Hematopoietic multipotent progenitor cell treated with erythropoietin and hydrocortisone succinate and interleukin-3 and kit ligand, for 17 days (in vitro differentiated cells): Measurements from ENCODE around the gene PBX1.
"Not testable (repeated sequence)": the region's sequence is repeated elsewhere in the genome, so short reads cannot be mapped to it uniquely, and the experiment has no call there.

Source experiments
- DNase-seq: peaks from one replicate; pipeline ENCODE4 v3.0.0-alpha.2; 2015; ENCODE audit warnings: low spot score

Gene PBX1

DNA sequence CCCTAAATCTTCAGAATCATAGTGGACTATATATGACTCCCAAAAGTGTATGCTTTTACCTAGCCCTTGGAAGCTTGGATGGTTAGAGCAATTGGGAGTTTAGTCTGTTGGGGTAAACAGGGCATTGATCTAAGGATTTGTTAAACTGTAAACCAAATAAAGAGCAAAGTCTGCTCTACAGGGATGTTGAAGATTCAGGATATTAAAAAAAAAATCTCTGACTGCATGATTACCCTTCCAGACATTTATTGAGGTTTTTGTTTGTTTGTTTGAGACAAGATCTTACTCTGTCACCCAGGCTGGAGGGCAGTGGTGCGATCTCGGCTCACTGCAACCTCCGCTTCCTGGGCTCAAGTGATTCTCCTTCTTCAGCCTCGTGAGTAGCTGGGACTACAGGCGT lies 31.6 kb downstream of the PBX1 start:
- DNase-seq: no peak

DNA sequence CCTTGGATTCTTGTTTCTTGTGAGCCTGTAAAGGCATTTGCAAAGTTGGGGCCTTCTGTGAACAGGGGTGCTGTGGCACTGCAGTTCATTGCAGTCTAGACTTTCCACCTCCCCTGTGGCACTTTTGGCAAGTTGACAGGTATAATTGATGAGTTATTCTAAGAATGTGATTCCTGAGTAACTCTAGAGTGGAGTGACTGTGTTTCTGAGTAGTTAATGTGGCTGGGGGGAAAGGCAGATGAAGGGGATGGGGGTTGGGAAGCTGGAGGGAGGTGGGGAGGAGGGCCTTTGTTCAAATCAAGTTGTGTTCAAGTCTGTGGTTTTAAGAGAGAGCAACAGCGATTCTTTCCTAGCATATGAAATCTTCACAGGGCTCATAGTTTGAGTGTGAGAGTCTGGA lies 32.9 kb downstream of the PBX1 start:
- DNase-seq: no peak

DNA sequence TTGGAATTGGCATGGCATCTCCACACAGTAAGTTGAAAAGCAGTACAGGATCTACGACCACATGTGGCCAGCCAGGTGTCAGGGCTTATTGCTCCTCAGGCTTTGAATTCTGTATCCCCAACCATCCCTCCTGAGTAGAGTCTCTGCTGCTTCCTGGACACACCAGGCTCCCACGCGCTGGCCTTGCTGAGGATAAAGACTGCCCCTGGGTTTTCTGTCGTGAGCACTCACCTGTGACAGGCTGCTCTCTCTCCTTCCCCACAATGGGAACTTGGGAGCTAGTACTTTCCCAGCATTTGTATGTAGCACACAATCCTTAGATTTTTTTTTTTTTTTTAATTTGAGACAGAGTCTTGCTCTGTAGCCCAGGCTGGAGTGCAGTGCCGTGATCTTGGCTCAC lies 33.6 kb downstream of the PBX1 start:
- DNase-seq: no peak

DNA sequence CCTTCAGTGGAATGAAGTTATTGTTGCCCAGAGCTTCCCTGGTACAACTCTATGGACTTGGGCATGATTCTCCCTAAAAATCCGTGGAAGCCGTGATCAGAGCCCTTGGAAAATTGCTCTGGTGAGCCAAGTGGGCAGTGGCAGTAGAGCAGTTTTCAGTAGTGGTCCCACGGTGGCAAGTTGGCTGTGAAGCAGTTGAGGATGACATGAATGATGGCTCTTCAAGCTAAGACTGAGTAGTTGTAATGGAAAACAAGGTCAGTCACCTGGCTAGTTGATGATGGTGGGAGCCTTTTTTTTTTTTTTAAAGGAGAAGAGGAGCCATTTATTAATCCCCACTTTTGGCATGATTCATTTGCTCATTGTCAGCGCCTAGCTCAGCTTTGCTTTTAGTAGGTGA lies 36.2 kb downstream of the PBX1 start:
- DNase-seq: no peak

DNA sequence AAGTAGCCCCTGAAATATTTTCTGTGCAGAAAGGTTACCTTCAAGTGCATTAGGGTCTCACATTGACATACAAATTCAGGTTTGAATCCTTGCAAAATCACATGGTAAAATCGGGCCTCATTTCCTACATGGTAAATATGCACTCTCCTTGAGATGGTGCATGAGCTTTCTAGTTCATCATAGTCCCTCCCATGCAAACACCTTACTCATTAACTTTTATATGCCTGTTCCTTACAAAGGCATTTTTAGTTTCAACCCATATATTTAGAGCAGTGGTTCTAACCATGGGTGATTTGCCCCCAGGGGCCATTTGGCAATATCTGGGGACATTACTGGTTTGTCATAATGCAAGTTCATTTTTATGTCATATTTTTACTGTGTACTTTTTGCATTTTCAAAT lies 37.2 kb downstream of the PBX1 start:
- DNase-seq: no peak

DNA sequence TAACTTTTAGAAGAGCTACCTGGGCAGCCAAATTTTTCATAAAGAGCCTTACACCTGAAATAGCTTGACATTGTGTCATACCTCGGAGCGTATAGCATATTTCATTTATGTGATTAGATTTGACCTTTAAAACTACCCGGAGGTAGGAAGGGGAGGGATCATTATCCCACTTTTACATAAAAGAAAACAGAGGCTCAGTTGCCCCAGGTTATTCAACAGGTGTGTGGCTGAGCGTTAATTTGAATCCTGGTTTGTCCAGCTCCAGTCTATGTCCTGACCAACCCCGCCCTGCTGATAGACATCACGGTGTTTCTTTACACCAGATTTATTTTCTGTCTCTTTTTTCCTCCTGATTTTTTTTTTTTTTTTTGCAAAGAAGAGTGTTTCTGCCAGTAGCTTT lies 39.7 kb downstream of the PBX1 start:
- no peak for DNase-seq

DNA sequence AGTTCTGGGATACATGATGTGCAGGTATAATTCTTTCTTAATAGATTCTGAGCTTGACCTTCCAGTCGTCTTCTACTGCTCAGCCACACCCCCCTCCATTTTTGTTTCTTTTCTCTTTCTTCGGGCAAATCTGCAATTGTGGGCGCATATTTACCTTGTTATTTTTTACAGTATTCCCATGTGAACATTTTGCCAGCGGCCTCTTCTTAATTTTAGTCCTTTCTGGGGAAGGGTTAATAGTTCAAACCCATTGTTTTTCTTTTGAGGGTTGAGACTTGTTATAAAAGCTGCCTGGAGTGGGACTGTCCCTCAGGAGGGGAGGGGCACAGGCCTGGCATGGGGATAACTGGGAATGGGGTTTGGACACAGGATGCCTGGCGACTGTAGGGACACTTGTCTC lies 40.3 kb downstream of the PBX1 start:
- DNase-seq: no peak

DNA sequence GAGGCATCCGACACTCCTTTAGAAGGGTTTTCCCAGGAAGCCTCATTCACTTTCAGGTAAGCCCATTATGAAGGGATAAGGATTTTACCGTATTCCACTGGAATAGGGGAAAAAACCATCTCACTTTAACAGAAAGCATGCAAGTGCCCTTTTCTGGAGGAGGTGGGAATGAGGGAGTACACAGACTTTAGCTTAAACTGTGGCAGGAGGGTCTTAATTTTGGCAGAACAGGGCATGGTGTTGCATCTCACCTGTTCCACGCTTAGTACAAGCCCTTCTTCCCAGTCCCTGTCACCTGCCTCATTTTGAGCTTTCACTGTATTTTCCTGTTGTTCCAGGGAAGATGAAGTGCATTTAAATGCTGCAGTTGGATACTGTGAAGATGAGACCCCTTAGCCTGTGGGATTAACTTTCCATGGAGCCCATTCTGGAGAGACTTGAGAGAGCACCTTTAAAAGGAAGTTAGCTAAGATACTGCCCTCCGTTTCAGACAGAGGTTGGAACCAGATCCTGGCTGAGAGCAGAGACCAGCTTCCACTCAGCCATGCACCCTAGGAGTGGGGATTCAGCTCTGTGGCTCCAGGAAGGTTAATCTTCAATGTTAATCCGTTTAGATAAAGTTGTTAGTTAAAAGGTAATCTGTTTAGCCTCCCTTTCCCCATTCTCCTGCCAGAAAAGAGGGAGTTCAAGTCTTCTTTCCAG lies 42.6 kb downstream of the PBX1 start:
- DNase-seq: no peak

DNA sequence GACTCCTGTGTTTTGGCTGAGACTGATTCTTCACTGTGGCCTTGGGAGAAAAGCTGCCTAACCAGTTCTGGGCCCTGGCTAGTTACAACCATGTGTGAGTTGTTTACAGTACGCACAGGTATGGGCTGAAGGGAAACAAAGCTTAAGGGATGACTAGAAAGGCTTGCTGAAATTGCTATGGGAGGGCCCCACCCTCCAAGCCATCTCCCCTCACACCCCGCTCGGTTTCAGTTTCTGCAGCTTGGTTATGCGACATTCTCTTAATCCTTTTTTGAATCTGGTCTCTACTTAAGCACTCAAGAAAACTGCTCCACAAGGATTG lies 43.1 kb downstream of the PBX1 start:
- DNase-seq: no peak

DNA sequence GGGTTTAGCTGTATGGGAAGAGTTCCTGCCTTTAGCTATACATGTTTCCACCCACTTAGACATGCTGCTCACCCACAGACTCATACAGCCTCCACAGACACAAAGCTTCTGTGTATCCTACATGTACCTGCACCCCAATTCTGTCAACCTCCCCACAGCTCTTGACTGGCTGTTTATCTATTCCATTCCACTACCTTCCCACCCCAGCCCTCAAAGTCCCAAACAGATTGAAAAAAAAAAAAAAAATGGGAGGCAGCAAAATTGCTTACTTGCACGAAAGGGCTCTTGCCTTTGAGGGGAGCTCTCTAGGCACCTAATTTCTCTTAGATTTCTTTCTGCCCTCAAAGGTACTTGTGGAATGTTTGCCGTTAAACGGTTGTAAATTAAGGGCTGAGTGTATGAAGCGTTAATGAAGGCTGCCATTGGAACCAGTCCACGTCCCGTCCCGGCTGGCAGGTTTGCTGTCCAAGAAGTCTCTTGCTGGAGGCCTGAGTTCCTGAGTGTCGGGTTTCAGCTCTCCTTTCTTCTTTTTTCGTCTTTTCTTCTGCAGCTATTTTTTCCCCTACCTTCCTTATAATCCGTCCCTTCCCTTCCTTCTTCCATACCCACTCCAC lies 43.6 kb downstream of the PBX1 start:
- DNase-seq: no peak

DNA sequence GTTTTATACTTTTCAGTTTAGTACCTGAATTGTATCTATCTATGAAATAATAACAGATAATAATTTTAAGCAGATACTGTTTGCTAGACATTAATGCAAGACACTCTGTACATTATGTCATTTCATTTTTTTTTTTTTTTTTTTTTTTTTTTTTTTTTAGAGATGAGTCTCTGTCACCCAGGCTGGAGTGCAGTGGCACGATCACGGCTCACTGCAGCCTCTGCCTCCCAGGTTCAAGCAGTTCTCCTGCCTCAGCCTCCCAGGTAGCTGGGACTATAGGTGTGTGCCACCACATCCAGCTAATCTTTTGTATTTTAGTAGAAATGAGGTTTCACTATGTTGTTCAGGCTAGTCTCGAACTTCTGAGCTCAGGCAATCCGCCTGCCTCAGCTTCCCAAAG lies 44.8 kb downstream of the PBX1 start:
- DNase-seq: not testable (repeated sequence)

DNA sequence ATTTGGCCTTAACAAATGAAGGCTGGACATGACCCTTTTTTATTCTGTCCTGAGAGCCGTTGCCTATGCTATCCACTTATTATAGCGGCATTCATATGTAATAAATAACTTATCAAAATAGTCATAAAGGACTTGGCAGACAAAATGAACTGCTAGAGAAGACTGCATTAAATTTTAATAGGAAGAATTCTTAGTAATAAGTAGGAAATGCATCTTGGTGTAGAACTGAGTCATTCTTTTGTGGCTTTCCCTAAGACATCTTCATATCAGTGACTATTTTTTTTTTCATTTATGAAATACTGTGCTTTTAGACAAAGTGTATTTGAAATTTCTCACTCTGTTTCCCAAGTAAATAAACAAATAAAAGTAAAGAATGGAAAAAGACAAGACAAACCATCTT lies 45.6 kb downstream of the PBX1 start:
- DNase-seq: no peak

DNA sequence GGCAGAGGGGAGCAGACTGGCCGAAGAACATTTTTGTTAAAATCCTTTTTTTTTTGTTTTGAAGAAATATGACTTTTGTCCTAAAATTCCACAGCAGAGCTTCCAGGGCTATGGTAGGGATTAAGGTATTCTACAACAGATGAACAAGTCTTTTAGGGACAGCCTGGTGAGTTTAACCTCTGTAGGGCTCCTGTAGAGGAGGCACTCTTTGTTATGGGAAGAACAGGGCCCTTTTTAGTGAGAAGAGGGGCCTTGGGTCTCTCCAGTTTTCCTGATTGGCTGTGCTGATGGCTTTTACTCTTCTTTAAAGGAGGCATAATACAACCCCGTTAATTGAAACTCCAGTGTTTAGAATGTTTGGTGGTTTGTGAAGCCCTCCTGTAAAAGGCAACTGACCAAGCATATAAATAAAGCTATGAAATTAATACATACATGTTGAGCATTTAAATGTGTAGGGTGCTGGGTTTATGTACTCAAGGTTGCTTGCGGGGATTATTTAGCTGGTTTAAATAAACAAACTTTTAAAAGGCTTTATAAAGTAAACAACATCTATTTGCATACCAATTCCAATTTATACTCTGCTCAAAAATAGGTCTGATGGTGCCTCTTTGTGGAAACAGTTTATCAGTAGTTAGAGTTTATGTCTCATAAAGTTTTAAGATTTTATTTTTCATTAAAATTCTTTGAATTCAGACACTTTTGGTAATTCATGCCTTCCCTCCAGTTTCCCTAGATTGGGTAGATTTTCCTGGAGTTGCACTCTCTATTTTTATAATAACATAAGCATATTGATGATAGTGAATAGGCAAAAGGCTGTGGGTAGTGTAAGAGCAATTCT lies 46.5 kb downstream of the PBX1 start:
- DNase-seq: no peak

DNA sequence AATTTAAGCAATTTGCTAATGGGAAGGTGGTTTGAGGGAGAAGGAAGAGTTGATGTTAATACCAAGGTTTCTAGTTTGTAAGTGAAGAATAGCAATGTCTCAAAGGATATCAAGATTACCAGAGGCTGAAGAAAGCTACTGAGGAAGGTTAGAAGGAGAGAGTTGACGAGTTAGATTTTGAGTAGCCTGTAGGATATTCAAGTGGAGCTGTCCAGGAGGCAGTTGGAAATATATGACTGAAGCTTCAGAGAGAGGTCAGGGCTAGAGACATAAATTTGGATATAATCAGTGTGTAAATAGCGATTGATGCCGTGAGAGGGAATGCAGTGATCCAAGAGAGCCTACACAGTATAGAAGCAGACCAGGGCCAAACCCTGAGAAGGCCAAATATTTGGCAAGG lies 48.4 kb downstream of the PBX1 start:
- DNase-seq: no peak

DNA sequence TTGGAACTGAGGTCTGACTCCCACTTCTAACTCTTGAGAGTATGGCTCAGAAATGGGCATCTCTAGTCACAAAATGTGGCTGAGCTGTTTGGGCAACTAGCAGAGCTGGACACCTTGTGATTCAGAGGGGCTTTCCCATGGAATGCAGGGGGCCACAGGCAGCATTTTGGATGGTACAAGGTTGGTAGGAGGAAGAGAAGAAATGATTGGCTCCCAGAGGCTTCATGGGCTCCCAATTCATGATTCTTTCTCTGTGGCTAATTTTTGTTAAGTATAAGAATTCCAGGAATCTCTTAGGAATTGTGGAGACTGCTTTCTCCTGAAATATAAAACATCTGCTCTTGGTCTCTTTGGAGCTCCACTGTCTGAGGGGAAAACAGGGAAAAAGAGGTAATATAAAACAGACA lies 49.7 kb downstream of the PBX1 start:
- DNase-seq: no peak

DNA sequence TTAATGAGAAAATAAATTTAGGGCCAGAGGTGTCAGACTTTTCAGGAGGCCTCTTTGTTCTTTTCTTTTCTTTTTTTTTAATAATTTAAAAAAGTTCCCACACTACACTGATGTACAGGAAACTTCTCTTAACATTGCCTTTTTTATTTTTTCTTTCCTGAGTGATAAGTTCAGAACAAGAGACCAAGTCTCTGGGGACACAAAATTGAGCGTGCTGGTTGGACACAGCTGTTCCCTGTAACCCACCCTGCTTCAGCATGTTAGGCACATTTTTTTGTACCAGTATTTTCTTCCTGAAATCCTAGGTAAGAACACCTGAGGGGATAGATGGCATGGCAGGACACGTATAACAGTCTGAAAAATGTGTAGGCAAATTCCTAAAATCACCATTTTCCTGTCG lies 50.1 kb downstream of the PBX1 start:
- no peak for DNase-seq

DNA sequence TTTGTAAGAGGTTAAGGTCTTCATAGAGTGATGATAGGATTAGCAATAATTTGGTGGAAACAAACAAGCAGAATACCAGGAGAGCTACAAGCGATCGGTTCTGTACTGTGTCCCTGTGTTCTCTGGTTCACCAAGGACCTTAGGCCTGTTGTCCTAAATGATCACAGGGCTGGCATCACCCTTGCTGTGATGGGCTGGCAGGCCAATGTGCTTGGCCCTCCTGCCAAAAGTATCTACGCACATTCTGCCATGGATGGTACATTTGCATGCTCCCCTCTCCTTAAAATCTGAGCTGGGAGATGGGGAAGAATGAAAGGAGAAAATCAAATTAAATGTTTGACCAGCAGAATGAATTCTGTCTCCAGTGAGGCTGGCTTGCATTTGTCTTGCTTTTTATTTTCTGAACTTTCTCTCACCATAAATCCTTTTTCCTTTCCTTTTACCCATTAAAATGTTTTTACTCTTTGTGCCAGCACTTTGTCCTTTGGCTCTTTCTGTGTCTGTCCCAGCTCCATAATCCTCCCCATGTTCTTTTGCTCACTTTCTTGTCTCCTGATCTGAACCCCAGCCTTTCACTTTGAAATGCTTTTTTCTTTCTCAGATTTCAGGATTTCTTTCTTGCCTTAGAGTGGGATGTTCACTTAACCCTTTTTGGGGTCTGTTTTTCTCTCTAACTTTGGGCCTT lies 51.7 kb downstream of the PBX1 start:
- DNase-seq: no peak

DNA sequence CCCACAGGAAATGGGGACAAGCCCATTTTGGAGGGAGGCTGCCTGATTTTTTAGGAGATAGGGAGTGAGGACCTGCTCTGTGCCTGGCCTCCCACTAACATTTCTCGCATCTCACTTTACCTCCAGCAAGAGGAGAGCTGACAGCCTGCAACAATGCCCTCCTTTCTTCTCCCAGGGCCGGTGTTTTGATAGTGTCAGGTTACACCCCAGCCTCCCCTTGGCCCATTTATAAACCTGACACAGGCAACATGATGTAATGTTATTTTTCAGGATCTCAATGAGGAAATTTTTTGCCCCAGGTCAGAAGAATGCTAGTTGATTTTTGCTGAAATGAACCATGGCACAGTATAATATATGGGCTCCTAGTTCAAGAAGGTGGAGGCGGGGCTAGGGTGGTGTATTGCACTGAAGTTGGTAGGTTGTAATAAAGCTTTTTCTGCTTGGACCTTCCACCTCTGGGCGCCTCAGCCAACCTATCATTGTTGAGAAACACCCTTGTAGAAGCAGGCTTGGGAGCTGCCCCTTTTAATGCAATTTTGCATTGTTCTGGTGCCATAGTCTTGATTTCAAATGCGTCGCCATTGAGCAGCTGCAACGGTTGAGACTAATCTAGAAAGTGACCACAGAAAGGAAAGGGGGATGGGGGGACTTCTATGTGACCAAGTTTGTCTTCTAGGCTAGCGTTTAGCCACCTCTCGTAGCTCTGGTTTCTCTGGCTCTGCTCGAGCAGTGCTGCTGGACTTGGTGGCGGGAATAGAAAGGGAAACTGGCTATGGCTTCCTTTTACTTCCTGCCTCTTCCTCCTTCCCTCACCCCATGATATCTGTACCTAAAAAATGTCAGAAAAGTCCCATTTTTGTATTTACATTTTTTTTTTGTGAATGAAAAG lies 53.0 kb downstream of the PBX1 start:
- no peak for DNase-seq

DNA sequence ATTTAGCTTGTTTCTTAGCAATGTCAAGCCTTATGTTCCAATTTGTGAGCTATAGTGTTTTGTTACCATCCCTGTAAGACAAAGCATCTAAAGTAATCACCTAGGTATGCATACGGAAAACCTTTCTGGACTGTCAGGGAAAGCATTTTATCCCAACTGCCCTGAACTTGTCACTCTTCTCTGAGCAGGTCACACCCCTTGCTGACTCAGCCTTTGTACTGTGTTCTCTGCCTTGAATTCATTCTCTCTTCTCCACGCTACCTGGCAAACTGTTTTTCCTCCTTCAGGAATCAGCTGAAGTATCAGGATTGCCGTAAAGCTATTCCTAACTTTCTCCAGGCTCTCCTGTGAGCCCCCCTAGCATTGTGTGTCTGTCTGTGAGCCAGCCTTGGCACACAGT lies 54.2 kb downstream of the PBX1 start:
- no peak for DNase-seq

DNA sequence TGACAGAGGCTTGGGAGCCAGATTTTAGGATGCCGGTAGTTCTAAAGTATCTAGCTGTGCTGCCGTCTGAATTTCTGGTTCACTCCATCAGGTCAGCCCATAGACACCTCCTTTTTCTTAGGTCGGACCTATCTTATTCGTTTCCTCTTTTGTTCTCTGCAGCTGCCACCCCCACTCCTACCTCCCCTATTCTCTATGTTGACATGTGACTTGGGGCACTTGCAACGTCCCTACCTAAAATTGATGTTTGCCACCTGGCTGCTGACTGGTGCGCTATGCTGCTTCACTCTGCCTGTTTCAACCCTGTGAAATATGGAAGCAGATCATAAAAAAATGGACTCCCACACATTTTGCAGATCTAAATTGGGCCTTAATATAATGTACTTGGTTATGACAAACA lies 55.3 kb downstream of the PBX1 start:
- no peak for DNase-seq

DNA sequence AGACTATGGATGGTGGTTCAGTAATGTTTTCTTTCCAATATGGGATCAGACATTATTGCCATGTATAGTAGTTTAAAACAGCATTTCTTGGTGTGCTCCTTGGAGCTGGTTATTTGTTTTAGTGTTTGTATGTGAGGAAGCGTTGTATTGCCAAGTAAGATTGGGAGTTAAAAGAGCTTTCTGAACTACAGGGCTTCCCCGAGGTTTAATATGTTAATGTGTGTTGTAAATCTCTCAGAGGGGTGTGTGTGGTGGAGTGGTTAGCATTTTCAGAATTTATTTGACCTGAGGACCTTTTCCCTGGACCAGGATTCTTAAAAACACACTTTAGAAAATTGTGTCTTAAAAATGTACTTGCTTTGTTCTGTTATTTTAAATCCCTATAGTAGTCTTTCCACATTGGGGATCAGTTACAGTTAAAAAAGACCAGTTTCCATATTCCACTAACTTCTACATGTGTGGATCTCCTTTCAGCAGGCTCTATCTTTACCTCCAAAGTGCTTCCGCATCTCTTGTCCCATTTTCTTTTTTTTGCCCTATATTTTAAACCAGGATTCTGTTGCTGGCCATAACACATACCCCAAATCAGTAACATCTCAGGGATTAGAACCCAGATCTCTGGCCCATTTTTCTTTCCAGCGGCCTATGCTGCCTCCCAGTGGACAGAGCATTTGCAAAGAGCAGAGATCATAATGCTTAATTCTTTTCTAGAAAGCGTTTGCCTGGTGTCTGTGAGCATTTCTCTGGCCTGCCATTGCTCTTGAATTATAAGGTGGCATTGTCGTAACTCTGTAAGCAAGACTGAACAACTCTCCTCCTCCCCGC lies 58.6 kb downstream of the PBX1 start:
- DNase-seq: no peak
